ENCODE data around the gene ATP11A.

GRCh38 chr13:112867301-112867711, 177.5 kb downstream of the ATP11A start:
- TF ChIP-seq YY1 (IDR thresholded peaks at IDR 0.05; ENCODE audit: insufficient read depth, insufficient read length) (no peak), ZNF274 (IDR thresholded peaks at IDR 0.05; ENCODE audit: low read depth, low read length) (no peak), SUZ12 (IDR thresholded peaks at IDR 0.05; ENCODE audit: extremely low read depth, insufficient read depth, insufficient read length) (no peak)

All from NT2/D1 (cell line).